ENCODE results near the gene RBMY1A1. TPM values are rescaled to one million over a fixed set of nuclear protein-coding genes. Genes with fewer than 3 reads are reported as not detected.
"Not testable (repeated sequence)": the region's sequence is repeated elsewhere in the genome, so short reads cannot be mapped to it uniquely, and the experiment has no call there.

RBMY1A1 gene
- not detected in 2 replicates for total RNA-seq
- long read RNA-seq: 0 reads

DNA sequence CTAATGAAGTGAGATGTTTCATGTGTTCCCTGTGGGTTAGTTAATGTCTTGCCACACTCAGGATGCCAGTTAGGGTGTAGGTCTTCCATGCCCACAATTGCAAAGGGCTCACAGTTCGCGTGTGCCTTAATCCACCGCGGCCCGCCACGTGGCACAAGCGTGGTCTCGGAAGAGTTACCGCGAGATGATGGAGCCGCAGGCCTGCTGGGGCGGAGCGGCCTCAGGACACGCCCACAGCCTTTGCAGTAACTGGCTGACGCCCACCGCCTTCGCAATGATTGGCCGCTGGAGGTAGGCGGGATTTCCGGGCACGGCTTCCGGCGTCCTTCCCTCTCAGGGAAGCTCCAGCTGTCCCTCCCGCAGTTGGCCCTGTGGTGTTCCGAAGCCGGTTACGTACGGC is at the start of gene RBMY1A1:
Gene RBMY1A1 (plus strand): TSS at position 301 of the 400 bp plus-strand sequence. CDS start 2,013 bp downstream, outside the sequence.
- H3K27ac Mint-ChIP-seq; H3K4me1 Mint-ChIP-seq (ENCODE audit: low read depth); DNase-seq (ENCODE audit: low spot score, unreplicated experiment); H3K4me3 Mint-ChIP-seq (ENCODE audit: low read depth); H3K36me3 Mint-ChIP-seq (ENCODE audit: insufficient read depth); H3K27me3 Mint-ChIP-seq; H3K9me3 Mint-ChIP-seq (ENCODE audit: low read depth): not testable (repeated sequence)

DNA sequence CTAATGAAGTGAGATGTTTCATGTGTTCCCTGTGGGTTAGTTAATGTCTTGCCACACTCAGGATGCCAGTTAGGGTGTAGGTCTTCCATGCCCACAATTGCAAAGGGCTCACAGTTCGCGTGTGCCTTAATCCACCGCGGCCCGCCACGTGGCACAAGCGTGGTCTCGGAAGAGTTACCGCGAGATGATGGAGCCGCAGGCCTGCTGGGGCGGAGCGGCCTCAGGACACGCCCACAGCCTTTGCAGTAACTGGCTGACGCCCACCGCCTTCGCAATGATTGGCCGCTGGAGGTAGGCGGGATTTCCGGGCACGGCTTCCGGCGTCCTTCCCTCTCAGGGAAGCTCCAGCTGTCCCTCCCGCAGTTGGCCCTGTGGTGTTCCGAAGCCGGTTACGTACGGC is 23.6 kb upstream of the RBMY1A1 start, which contains the start of gene RBMY1B:
Gene RBMY1B (plus strand): TSS at position 301 of the 400 bp plus-strand sequence. CDS start 2,013 bp downstream, outside the sequence.
- H3K27ac Mint-ChIP-seq; H3K36me3 Mint-ChIP-seq (ENCODE audit: insufficient read depth); H3K9me3 Mint-ChIP-seq (ENCODE audit: low read depth); H3K4me3 Mint-ChIP-seq (ENCODE audit: low read depth); DNase-seq (ENCODE audit: low spot score, unreplicated experiment); H3K4me1 Mint-ChIP-seq (ENCODE audit: low read depth); H3K27me3 Mint-ChIP-seq: not testable (repeated sequence)

DNA sequence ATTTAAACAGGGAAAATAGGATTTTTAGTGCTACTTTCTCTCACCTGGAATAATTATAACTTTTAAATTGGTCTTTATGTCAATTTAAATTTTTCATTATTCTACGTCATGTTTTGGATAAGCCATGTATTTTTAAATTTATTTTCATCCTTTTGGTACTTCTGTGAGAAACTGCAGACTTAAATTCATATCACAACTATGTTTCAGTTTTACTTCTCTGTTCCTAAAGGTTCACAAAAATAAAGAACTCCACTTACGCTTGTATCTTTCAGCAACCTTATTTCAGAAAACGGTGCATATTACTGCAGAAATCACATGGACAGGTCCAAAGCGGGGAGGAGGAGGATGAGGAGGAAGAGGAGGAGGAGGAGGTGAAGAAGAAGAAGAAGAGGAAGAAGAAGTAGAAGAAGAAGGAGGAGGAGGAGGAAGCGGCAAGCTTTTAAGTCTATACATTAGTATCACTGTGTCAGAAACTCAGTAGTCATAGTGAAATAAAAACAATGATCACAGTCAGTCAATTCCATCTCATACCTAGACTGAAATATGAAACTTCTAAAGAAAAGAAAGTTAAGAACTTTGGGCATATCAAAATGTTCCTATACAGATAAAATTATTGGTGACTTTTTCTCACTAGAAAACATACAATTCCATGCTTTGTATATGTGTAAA is 24.8 kb downstream of the RBMY1A1 start:
- H3K9me3 Mint-ChIP-seq (ENCODE audit: low read depth): not testable (repeated sequence)

DNA sequence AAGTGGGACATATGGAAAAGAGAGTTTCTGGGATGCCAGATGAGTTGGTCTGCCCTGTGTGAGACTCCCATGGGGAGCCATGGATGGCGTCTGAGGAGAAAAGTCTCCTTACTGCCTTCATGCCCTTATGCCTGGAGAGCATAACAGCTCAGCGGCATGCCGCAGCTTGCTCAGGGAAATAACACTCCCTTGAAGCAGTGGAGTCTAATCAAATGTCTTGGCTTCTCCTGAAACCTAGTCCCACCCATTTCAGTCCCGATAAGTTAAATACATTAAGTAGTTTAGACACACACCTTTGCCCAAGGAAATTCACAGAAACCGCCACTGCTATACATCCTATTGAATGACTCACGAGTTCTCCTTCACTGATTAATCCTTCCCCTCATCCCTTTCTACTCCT is 50.8 kb downstream of the RBMY1A1 start:
- Mint-ChIP-seq H3K27ac (no peak overlapping the region), H3K4me1 (ENCODE audit: low read depth) (no peaks in the 10 kb centered on the region), H3K36me3 (ENCODE audit: insufficient read depth) (no peaks in the 10 kb centered on the region), H3K27me3 (no peaks in the 10 kb centered on the region), H3K9me3 (ENCODE audit: low read depth) (no peaks in the 10 kb centered on the region), H3K4me3 (ENCODE audit: low read depth) (no peak overlapping the region)
- TF ChIP-seq, protein P1, sequence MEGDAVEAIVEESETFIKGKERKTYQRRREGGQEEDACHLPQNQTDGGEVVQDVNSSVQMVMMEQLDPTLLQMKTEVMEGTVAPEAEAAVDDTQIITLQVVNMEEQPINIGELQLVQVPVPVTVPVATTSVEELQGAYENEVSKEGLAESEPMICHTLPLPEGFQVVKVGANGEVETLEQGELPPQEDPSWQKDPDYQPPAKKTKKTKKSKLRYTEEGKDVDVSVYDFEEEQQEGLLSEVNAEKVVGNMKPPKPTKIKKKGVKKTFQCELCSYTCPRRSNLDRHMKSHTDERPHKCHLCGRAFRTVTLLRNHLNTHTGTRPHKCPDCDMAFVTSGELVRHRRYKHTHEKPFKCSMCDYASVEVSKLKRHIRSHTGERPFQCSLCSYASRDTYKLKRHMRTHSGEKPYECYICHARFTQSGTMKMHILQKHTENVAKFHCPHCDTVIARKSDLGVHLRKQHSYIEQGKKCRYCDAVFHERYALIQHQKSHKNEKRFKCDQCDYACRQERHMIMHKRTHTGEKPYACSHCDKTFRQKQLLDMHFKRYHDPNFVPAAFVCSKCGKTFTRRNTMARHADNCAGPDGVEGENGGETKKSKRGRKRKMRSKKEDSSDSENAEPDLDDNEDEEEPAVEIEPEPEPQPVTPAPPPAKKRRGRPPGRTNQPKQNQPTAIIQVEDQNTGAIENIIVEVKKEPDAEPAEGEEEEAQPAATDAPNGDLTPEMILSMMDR (IDR thresholded peaks at IDR 0.05; ENCODE audit: unreplicated experiment): no peak
- DNase-seq (ENCODE audit: low spot score, unreplicated experiment): no peak

More for the DNA sequence above, 24.8 kb downstream of the RBMY1A1 start:
- H3K4me3 Mint-ChIP-seq (ENCODE audit: low read depth); H3K36me3 Mint-ChIP-seq (ENCODE audit: insufficient read depth); H3K4me1 Mint-ChIP-seq (ENCODE audit: low read depth); H3K27me3 Mint-ChIP-seq; DNase-seq (ENCODE audit: low spot score, unreplicated experiment); H3K27ac Mint-ChIP-seq: not testable (repeated sequence)

DNA sequence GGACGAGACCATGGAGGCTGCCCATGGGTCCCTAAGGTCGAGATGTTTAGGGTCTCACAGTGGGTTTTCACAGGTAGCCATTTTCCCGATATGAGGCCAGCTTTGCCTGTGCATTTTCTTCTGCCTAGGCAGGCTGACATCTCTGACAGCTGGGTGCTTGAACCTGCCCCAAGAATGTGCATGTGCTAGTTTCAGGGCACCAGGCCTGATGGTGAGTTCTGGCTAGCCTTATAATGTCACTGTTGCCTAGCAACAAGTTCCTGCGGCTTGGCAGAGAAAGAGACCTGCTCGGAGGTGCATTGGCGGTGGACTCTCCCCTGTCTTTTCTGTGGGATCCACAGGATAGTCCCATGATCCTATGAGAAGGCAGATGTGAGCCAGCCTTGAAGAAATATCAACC is 51.8 kb downstream of the RBMY1A1 start:
- not testable (repeated sequence) for H3K4me3 Mint-ChIP-seq (ENCODE audit: low read depth); H3K27me3 Mint-ChIP-seq; H3K27ac Mint-ChIP-seq; DNase-seq (ENCODE audit: low spot score, unreplicated experiment); H3K9me3 Mint-ChIP-seq (ENCODE audit: low read depth); H3K36me3 Mint-ChIP-seq (ENCODE audit: insufficient read depth); H3K4me1 Mint-ChIP-seq (ENCODE audit: low read depth)

DNA sequence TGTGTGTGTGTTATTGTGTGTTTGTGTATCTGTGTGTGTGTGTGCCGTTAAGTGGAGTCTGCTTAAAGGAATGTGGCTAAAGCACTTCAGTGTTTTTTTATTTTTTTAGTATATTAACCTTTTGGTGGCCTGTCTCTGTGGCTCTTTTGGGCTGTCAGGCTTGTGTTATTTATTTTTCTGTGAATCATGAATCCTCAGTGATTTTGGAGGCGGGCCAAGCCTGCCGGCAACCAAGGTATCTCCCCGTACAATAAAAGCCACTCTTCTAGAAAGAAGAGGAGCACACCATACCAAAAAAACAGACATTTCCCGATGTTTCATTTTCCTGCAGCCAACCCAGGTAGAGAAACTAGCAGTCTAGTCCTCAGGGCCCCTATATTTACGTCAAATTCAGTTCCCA is 57.4 kb downstream of the RBMY1A1 start:
- DNase-seq (ENCODE audit: low spot score, unreplicated experiment): no peak
- Mint-ChIP-seq H3K27me3 (no peaks in the 10 kb centered on the region), H3K9me3 (ENCODE audit: low read depth) (no peaks in the 10 kb centered on the region), H3K4me1 (ENCODE audit: low read depth) (no peaks in the 10 kb centered on the region), H3K4me3 (ENCODE audit: low read depth) (no peak overlapping the region), H3K36me3 (ENCODE audit: insufficient read depth) (no peaks in the 10 kb centered on the region), H3K27ac (no peak overlapping the region)
- TF ChIP-seq, protein P1 (IDR thresholded peaks at IDR 0.05; ENCODE audit: unreplicated experiment): no peak

DNA sequence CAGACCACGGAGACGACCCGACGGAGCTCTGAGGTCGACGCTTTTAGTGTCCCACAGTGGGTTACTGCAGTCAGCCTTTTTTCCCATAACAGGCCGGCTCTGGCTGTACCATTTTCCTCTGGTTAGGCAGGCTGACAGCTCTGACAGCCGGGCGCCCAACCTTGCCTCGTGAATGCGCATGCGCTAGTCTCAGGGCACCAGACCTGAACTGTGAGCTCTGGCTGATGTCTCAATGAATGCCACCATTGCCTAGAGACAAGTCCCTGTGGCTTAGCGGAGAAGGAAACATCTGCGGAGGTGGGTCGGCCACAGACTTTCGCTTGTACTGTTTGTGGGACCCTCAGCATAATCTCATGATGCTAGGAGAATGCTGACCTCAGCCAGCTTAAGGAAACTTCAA is 61.6 kb downstream of the RBMY1A1 start:
- H3K4me1 Mint-ChIP-seq (ENCODE audit: low read depth); H3K9me3 Mint-ChIP-seq (ENCODE audit: low read depth); H3K36me3 Mint-ChIP-seq (ENCODE audit: insufficient read depth); DNase-seq (ENCODE audit: low spot score, unreplicated experiment); H3K4me3 Mint-ChIP-seq (ENCODE audit: low read depth); H3K27ac Mint-ChIP-seq; H3K27me3 Mint-ChIP-seq: not testable (repeated sequence)

Other genes starting within 250 kb of the RBMY1A1 start
- gene RBMY1B, start 23.5 kb upstream of the RBMY1A1 start, total RNA-seq: not detected in 2 replicates